ENCODE results near the gene CLIP1. TPM values are rescaled to one million over a fixed set of nuclear protein-coding genes. Genes with fewer than 3 reads are reported as not detected.

CLIP1 gene
- total RNA-seq, 1 donor = 103 TPM

- peaks cover 44% of the 10 kb centered on the region for H3K36me3 ChIP-seq (ENCODE audit: insufficient read depth, low read length)
- no peaks in the 10 kb centered on the region for H3K27me3 ChIP-seq (ENCODE audit: insufficient read depth, low read length)
- DNase-seq (ENCODE audit: insufficient read length, low spot score, missing footprints) = peak; percentile 22
- peaks cover 16% of the 10 kb centered on the region for H3K4me1 ChIP-seq (ENCODE audit: insufficient read depth, low read length)
- peaks cover 3% of the 10 kb centered on the region for H3K79me2 ChIP-seq (ENCODE audit: insufficient read depth, low read length)
- no peaks in the 10 kb centered on the region for H3K9me3 ChIP-seq (ENCODE audit: low read depth, low read length)
- peaks cover 3% of the 10 kb centered on the region for H4K20me1 ChIP-seq (ENCODE audit: insufficient read depth, low read length)
- H2AFZ ChIP-seq (ENCODE audit: low read length) = no peak overlapping the region
- TF ChIP-seq, protein P1, sequence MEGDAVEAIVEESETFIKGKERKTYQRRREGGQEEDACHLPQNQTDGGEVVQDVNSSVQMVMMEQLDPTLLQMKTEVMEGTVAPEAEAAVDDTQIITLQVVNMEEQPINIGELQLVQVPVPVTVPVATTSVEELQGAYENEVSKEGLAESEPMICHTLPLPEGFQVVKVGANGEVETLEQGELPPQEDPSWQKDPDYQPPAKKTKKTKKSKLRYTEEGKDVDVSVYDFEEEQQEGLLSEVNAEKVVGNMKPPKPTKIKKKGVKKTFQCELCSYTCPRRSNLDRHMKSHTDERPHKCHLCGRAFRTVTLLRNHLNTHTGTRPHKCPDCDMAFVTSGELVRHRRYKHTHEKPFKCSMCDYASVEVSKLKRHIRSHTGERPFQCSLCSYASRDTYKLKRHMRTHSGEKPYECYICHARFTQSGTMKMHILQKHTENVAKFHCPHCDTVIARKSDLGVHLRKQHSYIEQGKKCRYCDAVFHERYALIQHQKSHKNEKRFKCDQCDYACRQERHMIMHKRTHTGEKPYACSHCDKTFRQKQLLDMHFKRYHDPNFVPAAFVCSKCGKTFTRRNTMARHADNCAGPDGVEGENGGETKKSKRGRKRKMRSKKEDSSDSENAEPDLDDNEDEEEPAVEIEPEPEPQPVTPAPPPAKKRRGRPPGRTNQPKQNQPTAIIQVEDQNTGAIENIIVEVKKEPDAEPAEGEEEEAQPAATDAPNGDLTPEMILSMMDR (IDR thresholded peaks at IDR 0.05; ENCODE audit: extremely low read depth, low read depth, low read length) = no peak
- H3K4me2 ChIP-seq (ENCODE audit: insufficient read depth, low read length) = no peak overlapping the region
- no peak overlapping the region for H3K27ac ChIP-seq (ENCODE audit: low read depth, low read length)
- no peak overlapping the region for H3K4me3 ChIP-seq (ENCODE audit: insufficient read depth, low read length)
Measured at GRCh38 chr12:122322501-122322900, 100.0 kb downstream of the CLIP1 start.

DNA sequence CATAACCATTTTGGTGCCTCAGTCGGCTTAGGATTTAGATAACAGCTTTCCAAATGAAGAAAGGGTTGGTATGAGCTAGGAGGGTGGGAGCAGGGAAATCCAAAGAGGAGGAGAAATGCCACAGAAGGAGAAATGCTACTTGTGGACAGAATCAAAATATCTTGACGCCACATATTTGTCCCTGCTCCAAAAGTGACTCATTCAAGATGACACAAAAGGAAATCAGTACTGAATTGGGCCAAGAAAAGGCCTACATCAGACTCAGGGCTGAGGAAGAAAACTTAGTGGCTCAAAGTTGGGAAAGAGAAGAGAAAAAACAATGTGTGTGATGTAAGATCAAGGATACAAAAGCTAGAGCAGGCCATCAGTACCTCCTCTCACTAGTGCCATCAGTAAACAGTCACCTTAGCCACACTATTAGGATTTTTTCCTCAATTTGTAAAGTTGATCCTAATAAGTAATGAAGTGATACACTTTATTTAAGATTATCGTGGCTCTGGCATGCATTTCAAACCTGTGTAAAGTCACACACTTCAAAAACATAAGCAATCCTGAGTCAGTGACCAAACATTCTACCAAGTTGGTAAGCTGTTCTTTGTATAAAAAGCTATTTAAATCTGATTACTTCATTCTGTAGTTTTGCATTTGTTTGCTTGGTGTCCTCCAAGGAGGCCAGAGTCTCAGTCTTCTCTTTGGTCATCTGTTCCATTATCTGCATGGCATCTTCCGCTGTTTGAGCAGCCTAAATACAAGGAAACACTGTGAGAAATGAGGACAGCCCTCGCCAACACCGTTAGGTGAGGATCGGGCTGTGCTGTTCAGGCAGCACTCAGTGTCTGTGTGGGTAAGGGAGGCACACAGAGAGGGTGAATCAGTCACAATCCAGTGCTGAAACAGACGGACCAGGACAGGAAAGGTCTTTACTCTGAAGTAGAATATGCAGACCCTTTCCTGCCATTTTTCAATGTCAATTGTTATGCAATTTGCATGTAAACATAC is 103.6 kb downstream of the CLIP1 start:
- TF ChIP-seq, protein P1 (IDR thresholded peaks at IDR 0.05; ENCODE audit: extremely low read depth, low read depth, low read length) = no peak
- peak overlapping the region; percentile 89 for H3K27ac ChIP-seq (ENCODE audit: low read depth, low read length)
- DNase-seq (ENCODE audit: insufficient read length, low spot score, missing footprints) = peak; percentile 92

GRCh38 chr12:122312926-122313325 is 109.5 kb downstream of the CLIP1 start:
- DNase-seq (ENCODE audit: insufficient read length, low spot score, missing footprints) = no peak
- peak overlapping the region; percentile 46 for H2AFZ ChIP-seq (ENCODE audit: low read length)

More for the DNA sequence above, 103.6 kb downstream of the CLIP1 start:
- H2AFZ ChIP-seq (ENCODE audit: low read length) = no peak overlapping the region
- H3K9me3 ChIP-seq (ENCODE audit: low read depth, low read length) = no peaks in the 10 kb centered on the region
- H3K4me2 ChIP-seq (ENCODE audit: insufficient read depth, low read length) = peak overlapping the region; percentile 51
- H3K4me1 ChIP-seq (ENCODE audit: insufficient read depth, low read length) = peaks cover 16% of the 10 kb centered on the region
- H3K27me3 ChIP-seq (ENCODE audit: insufficient read depth, low read length) = no peaks in the 10 kb centered on the region
- H3K79me2 ChIP-seq (ENCODE audit: insufficient read depth, low read length) = peaks cover 3% of the 10 kb centered on the region
- no peak overlapping the region for H3K4me3 ChIP-seq (ENCODE audit: insufficient read depth, low read length)
- peaks cover 41% of the 10 kb centered on the region for H3K36me3 ChIP-seq (ENCODE audit: insufficient read depth, low read length)
- H4K20me1 ChIP-seq (ENCODE audit: insufficient read depth, low read length) = peaks cover 3% of the 10 kb centered on the region

More at GRCh38 chr12:122312926-122313325, 109.5 kb downstream of the CLIP1 start:
- Histone ChIP-seq H3K27me3 (ENCODE audit: insufficient read depth, low read length) (no peaks in the 10 kb centered on the region), H3K27ac (ENCODE audit: low read depth, low read length) (peak overlapping the region; percentile 60), H3K79me2 (ENCODE audit: insufficient read depth, low read length) (no peaks in the 10 kb centered on the region), H3K4me1 (ENCODE audit: insufficient read depth, low read length) (peaks cover 18% of the 10 kb centered on the region), H3K4me3 (ENCODE audit: insufficient read depth, low read length) (no peak overlapping the region), H4K20me1 (ENCODE audit: insufficient read depth, low read length) (peaks cover 7% of the 10 kb centered on the region), H3K9me3 (ENCODE audit: low read depth, low read length) (no peaks in the 10 kb centered on the region), H3K36me3 (ENCODE audit: insufficient read depth, low read length) (peaks cover 41% of the 10 kb centered on the region), H3K4me2 (ENCODE audit: insufficient read depth, low read length) (peak overlapping the region; percentile 37)
- TF ChIP-seq, protein P1 (IDR thresholded peaks at IDR 0.05; ENCODE audit: extremely low read depth, low read depth, low read length) = no peak

Data from osteoblast (primary cell).